ENCODE results near the gene ATE1.
A peak's percentile ranks its signal among the peaks of the same experiment; 100 is the strongest.

- TF ChIP-seq, protein P1, sequence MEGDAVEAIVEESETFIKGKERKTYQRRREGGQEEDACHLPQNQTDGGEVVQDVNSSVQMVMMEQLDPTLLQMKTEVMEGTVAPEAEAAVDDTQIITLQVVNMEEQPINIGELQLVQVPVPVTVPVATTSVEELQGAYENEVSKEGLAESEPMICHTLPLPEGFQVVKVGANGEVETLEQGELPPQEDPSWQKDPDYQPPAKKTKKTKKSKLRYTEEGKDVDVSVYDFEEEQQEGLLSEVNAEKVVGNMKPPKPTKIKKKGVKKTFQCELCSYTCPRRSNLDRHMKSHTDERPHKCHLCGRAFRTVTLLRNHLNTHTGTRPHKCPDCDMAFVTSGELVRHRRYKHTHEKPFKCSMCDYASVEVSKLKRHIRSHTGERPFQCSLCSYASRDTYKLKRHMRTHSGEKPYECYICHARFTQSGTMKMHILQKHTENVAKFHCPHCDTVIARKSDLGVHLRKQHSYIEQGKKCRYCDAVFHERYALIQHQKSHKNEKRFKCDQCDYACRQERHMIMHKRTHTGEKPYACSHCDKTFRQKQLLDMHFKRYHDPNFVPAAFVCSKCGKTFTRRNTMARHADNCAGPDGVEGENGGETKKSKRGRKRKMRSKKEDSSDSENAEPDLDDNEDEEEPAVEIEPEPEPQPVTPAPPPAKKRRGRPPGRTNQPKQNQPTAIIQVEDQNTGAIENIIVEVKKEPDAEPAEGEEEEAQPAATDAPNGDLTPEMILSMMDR (IDR thresholded peaks at IDR 0.05): no peak
- TF ChIP-seq EP300 (IDR thresholded peaks at IDR 0.05) (no peak), POLR2AphosphoS5 (IDR thresholded peaks at IDR 0.05) (peak in 1 of 4 donors; percentile 19)
Measured at GRCh38 chr10:121926671-121927317, 1.0 kb downstream of the ATE1 start.

Measured in sigmoid colon (tissue), 4 donors.